DOHH2 (cell line): ENCODE measurements around the gene CHIC2.

ENCODE experiments used
- H3F3A ChIP-seq: fragments of 200-600 bp; sonication (generic), shearing (Covaris generic); 2 replicates; pipeline ENCODE4 v1.6.0; 2016; ENCODE audit warnings: antibody characterized with exemption, mild to moderate bottlenecking; ENCODE audit not compliant: control insufficient read depth, insufficient read depth
- H3K27ac ChIP-seq: fragments of 200-600 bp; sonication (generic); 2 replicates; pipeline ENCODE4 v1.5.1; 2014; ENCODE audit warnings: low read depth, mild to moderate bottlenecking, low read length, moderate library complexity
- H3K27me3 ChIP-seq: fragments of 200-600 bp; sonication (generic); 2 replicates; pipeline ENCODE4 v1.6.1; 2014; ENCODE audit warnings: mild to moderate bottlenecking, low read length, mixed read lengths; ENCODE audit not compliant: control insufficient read depth
- H3K36me3 ChIP-seq: fragments of 200-600 bp; sonication (generic); 2 replicates; pipeline ENCODE4 v1.6.1; 2014; ENCODE audit warnings: mild to moderate bottlenecking, low read length, moderate library complexity, mixed read lengths; ENCODE audit not compliant: control insufficient read depth
- H3K4me1 ChIP-seq: fragments of 200-600 bp; sonication (generic); 2 replicates; pipeline ENCODE4 v1.6.1; 2014; ENCODE audit warnings: mild to moderate bottlenecking, low read length, mixed read lengths; ENCODE audit not compliant: control insufficient read depth
- H3K4me2 ChIP-seq: fragments of 200-600 bp; sonication (generic); 2 replicates; pipeline ENCODE4 v1.6.0; 2014; ENCODE audit warnings: mild to moderate bottlenecking, low read length, moderate library complexity
- H3K4me3 ChIP-seq: fragments of 200-600 bp; sonication (generic); 2 replicates; pipeline ENCODE4 v1.5.1; 2014; ENCODE audit warnings: mild to moderate bottlenecking, low read length, mixed read lengths
- H3K79me2 ChIP-seq: fragments of 200-600 bp; sonication (generic); 2 replicates; pipeline ENCODE4 v1.6.1; 2014; ENCODE audit warnings: mild to moderate bottlenecking, low read length, mixed read lengths; ENCODE audit not compliant: control insufficient read depth
- H3K9me2 ChIP-seq: fragments of 200-600 bp; sonication (generic); replicated peaks from 2 replicates; pipeline ENCODE4 v1.6.1; 2014; ENCODE audit warnings: mild to moderate bottlenecking, low read length, mixed read lengths; ENCODE audit not compliant: control insufficient read depth
- H3K9me3 ChIP-seq: fragments of 200-600 bp; sonication (generic); 2 replicates; pipeline ENCODE4 v1.6.1; 2014; ENCODE audit warnings: antibody characterized with exemption, low read length, mixed read lengths; ENCODE audit not compliant: control insufficient read depth, insufficient read depth
- H4K20me1 ChIP-seq: fragments of 200-600 bp; sonication (generic); 2 replicates; pipeline ENCODE4 v1.6.0; 2014; ENCODE audit warnings: low read depth, mild to moderate bottlenecking, antibody characterized with exemption, low read length, moderate library complexity; ENCODE audit not compliant: control insufficient read depth, insufficient read depth
- EZH2phosphoT487 ChIP-seq: fragments of 200-600 bp; sonication (generic); IDR thresholded peaks from 2 replicates; pipeline ENCODE4 v1.6.1; 2017; ENCODE audit warnings: borderline replicate concordance, mild to moderate bottlenecking, antibody characterized with exemption, low read length, moderate library complexity, mixed read lengths
- TF ChIP-seq, protein P1 (sequence below): fragments of 200-600 bp; sonication (generic); IDR thresholded peaks from one replicate; pipeline ENCODE4 v1.5.1; 2014; ENCODE audit warnings: antibody characterized with exemption, mild to moderate bottlenecking, low read depth, low read length; ENCODE audit not compliant: poor library complexity, severe bottlenecking

CHIC2 gene

GRCh38 chr4:54066088-54066415 lies 1.6 kb upstream of the CHIC2 start:
- peaks cover 33% of the 10 kb centered on the region for H3K79me2 ChIP-seq
- no peak overlapping the region for H3K4me3 ChIP-seq
- H3K9me2 ChIP-seq, result no peaks in the 10 kb centered on the region
- no peaks in the 10 kb centered on the region for H3K9me3 ChIP-seq
- H4K20me1 ChIP-seq, result peaks cover 12% of the 10 kb centered on the region; the same call in 1 of the 2 replicates
- H3K4me1 ChIP-seq, result peaks cover 33% of the 10 kb centered on the region
- no peak overlapping the region for H3K27ac ChIP-seq
- H3K36me3 ChIP-seq, result peaks cover 25% of the 10 kb centered on the region
- no peaks in the 10 kb centered on the region for H3K27me3 ChIP-seq
- no peak for TF ChIP-seq EZH2phosphoT487
- TF ChIP-seq, protein P1, sequence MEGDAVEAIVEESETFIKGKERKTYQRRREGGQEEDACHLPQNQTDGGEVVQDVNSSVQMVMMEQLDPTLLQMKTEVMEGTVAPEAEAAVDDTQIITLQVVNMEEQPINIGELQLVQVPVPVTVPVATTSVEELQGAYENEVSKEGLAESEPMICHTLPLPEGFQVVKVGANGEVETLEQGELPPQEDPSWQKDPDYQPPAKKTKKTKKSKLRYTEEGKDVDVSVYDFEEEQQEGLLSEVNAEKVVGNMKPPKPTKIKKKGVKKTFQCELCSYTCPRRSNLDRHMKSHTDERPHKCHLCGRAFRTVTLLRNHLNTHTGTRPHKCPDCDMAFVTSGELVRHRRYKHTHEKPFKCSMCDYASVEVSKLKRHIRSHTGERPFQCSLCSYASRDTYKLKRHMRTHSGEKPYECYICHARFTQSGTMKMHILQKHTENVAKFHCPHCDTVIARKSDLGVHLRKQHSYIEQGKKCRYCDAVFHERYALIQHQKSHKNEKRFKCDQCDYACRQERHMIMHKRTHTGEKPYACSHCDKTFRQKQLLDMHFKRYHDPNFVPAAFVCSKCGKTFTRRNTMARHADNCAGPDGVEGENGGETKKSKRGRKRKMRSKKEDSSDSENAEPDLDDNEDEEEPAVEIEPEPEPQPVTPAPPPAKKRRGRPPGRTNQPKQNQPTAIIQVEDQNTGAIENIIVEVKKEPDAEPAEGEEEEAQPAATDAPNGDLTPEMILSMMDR, result no peak
- H3K4me2 ChIP-seq, result no peak overlapping the region
- 0 out of 2 replicates have a peak, but pooled peaks cover 2% of the 10 kb centered on the region for H3F3A ChIP-seq

DNA sequence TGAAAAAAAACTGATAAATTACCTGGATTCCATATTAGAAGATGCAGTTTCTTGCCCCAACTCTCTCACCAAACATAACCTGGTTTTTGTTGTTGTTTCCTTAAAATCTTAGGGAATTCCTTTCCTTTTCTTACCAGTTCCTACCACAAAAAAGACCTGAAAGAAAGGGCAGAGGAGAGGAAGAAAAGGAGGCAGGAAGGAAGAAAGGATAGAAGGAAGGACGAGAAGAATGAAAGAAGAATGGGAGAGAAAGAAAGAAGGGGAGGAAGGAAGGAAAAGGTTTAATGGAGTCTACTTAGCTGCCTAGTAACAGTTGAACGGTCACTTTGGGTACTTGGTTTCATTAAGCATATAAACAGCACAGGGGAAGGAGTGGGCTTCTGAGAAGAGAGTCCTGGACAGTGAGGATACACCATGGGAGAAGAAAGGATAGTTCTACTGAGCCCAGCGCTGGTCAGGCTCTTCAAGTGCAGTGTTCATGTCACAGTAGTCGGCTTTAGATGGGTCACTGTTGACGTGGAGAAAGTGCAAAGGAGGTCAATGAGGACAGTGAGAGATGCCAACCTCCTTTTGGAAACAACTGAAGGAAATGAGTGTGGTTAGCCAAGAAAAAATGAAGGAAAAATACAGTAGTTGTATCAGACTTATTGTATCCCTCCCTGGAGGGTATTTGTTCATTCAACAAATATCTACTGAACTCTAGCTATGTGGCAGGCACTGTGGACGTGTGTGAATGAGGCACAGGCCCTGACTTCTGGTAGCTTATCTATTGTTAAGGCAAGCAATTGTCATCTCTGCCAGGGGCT lies 1.1 kb upstream of the CHIC2 start:
- Histone ChIP-seq H3F3A (0 out of 2 replicates have a peak, but pooled peaks cover 2% of the 10 kb centered on the region), H3K36me3 (peaks cover 27% of the 10 kb centered on the region), H3K4me2 (peak overlapping the region; percentile 88), H3K9me3 (no peaks in the 10 kb centered on the region), H3K79me2 (peaks cover 38% of the 10 kb centered on the region), H3K4me3 (peak overlapping the region; percentile 84), H3K27me3 (no peaks in the 10 kb centered on the region), H3K27ac (no peak overlapping the region), H3K4me1 (peaks cover 39% of the 10 kb centered on the region), H4K20me1 (peaks cover 12% of the 10 kb centered on the region; the same call in 1 of the 2 replicates), H3K9me2 (no peaks in the 10 kb centered on the region)
- TF ChIP-seq, protein P1, result no peak
- no peak for TF ChIP-seq EZH2phosphoT487

- H3K9me3 ChIP-seq, result no peaks in the 10 kb centered on the region
- peaks cover 55% of the 10 kb centered on the region for H3K79me2 ChIP-seq
- H3K27me3 ChIP-seq, result no peaks in the 10 kb centered on the region
- TF ChIP-seq, protein P1, result no peak
- no peak for TF ChIP-seq EZH2phosphoT487
- H3K4me2 ChIP-seq, result peak overlapping the region; percentile 79
- H3K4me3 ChIP-seq, result peak overlapping the region; percentile 84
- peak overlapping the region; percentile 74 for H3K27ac ChIP-seq
- 0 out of 2 replicates have a peak, but pooled peaks cover 2% of the 10 kb centered on the region for H3F3A ChIP-seq
- H3K4me1 ChIP-seq, result peaks cover 46% of the 10 kb centered on the region
- peaks cover 12% of the 10 kb centered on the region; the same call in 1 of the 2 replicates for H4K20me1 ChIP-seq
- peaks cover 34% of the 10 kb centered on the region for H3K36me3 ChIP-seq
- H3K9me2 ChIP-seq, result no peaks in the 10 kb centered on the region
These were observed 578 bp downstream of the CHIC2 start for GRCh38 chr4:54063737-54064316.
